ENCODE results near the gene PGAM2.
A peak's percentile ranks its signal among the peaks of the same experiment; 100 is the strongest.
"Not testable (repeated sequence)": the region's sequence is repeated elsewhere in the genome, so short reads cannot be mapped to it uniquely, and the experiment has no call there.

PGAM2 gene

GRCh38 chr7:44048031-44048795 lies 17.2 kb downstream of the PGAM2 start:
- no peak for DNase-seq (ENCODE audit: low read depth)

DNA sequence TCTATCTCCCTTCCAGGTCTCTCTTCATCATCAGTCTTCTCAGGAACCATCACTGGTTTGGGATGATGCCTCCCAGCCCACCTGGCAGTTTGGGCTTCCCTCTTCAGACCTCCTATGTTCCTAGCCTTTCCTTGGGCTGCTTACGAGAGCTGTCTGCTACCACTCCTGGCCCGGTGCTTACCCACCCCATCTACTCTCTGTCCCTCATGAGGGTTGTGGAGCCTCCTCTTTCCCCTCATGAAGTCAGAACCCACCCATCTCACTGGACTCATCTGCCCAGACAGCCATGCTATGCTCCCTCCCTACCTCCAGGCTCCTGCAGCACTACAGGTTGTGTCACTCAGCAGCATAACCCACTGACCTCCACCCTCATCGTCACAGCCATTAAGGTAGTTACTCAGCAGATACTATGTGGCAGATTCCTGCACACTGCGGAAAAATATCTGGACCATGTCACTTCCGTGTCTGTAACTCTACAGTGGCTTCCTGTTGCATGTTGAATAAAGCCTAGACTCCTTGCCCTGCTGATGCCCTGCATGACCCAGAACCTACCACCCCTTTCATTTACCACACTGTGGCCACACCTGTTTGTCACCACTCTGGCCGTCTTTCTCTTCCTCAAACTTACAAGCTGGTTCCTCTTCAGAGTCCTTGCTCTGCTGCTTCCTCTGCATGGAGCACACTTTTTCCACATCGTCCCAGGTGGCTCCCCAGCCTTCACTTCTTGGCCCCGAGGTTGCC lies 18.9 kb downstream of the PGAM2 start:
- no peak for DNase-seq (ENCODE audit: low read depth)

DNA sequence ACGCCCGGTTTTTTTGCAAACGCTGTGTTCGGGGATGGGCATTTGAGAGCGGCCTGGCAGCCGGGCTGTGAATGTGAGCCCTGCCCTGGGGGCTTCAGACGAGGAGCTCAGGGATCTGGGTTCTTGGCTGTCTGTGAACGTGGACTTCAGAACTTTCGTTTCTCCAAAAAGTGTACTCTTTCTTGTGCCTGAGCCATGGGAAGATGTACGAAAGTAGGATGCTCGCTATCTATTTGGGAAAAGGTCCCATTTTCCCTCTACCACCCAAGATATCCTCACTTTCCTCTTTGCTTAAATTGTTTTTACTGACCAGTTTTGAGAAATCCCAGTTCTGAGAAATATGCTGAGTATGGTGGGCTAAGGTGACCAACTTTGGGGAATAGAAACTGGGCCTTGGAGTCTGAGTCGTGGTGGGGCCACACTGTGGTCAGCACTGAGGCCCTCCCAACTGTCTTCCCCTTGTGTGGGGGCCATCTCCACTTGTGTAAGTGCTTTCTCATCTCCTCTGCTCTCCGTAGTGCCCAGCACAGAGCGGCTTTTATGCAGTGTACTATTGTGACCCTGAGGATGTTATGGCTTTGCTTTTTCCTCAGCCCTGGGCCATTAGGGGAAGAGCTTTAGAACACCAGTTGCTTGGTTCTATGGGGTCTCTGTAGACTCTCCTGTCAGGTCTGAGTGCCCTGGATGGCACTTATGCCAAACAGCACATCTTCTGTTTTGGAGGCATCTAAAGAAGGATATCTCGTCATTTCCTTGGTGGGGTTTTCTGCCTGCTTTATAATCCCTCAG lies 19.9 kb downstream of the PGAM2 start:
- DNase-seq (ENCODE audit: low read depth): no peak

DNA sequence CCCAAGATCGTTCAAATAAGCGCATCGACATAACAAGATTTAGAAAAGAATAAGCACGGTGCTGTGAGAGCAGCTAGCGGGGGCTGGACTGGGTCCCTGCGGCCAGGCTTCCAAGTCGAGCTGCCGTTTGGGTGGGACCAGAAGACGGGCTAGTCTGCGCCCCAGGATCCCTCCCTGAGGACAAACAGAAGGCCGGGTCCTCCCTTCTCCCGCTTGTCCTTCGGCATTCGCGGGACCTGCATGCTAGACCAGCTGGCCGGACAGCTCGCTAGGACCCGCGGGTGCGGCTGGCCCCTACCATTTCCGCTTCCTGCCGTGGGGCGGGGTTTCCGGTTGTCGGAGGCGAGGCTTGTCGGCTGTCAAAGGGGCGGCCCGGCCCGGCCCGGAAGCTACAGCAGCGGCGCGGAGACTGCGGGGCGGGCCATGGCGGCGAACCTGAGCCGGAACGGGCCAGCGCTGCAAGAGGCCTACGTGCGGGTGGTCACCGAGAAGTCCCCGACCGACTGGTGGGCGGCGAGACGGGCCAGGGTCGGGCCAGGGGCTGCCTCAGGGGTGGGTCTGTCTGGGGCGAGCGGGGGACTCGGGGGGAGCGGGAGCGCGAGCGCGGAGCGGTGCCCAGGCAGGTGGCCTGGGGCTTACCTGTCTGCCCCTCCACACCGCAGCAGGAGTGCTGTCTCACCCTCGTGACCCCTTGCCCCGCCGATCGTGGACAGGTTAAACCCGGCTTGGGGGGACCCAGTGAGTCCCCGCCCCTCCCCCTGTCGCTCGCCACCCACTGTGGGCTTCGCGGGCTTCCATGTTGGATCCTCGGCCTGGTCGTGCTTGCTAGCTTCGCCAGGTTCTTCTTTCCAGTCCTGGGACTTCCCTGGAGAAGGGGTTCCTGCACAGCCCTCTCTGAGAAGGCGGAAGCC lies 20.8 kb downstream of the PGAM2 start, which contains the start of gene DBNL:
Gene DBNL, plus strand, starts transcription at position 388 of the 911 bp plus-strand sequence. Its CDS starts 36 bp downstream, at position 424.
- peak; percentile 48 for DNase-seq (ENCODE audit: low read depth)

GRCh38 chr7:44043902-44044301 lies 21.5 kb downstream of the PGAM2 start:
- DNase-seq (ENCODE audit: low read depth): no peak

DNA sequence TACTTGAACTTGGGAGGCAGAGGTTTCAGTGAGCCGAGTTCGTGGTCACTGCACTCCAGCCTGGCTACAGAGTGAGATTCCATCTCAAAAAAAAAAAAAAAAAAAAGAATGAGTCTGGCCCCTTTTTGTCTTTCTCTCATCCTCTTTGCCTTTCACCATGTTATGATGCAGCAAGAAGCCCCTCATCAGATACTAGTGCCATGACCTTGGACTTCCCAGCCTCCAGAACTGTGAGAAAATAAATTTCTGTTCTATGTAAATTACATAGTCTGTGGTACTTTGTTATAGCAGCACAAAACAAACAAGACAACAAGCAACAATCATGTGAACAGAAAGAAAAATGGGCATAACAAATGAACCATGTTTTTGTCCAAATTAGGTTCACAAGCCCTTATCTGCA lies 23.1 kb downstream of the PGAM2 start:
- no peak for DNase-seq (ENCODE audit: low read depth)

- not testable (repeated sequence) for DNase-seq (ENCODE audit: low read depth)
Measured at GRCh38 chr7:44040493-44040891, 24.9 kb downstream of the PGAM2 start.

DNA sequence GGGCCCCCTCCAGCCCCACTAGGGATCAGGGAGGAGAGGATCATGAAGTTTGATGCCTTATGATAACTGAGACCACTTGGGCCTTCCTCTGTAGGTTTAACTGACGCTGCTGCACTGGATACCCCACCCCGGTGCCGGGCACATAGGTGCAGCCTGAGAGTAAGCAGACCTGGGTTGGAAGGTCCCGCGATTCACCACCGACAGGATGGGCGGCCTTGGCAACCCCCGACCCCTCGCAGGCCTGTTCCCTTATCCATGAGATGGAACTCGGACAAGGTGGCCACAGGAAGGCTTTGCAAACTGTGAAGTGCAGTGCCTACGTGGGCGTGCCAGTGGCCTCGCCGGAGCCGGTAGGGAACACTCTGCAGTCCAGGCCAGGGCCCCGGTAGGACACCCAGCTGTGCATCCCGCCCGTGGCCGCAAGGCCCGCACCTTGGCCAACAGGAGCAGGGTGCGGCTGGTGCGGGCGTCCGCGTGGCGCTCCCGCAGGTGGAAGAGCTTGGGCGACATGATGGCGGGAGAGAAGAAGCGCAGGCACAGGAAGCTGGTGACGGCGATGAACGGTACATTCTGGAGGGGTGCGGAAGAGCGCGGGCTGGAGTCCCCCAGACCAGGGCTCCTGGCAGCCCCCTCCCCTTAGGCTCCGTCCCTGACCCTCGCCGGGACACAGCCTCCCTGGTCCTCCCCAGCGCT lies 25.4 kb downstream of the PGAM2 start:
- not testable (repeated sequence) for DNase-seq (ENCODE audit: low read depth)

GRCh38 chr7:44038961-44039558 lies 26.3 kb downstream of the PGAM2 start:
- DNase-seq (ENCODE audit: low read depth): not testable (repeated sequence)

DNA sequence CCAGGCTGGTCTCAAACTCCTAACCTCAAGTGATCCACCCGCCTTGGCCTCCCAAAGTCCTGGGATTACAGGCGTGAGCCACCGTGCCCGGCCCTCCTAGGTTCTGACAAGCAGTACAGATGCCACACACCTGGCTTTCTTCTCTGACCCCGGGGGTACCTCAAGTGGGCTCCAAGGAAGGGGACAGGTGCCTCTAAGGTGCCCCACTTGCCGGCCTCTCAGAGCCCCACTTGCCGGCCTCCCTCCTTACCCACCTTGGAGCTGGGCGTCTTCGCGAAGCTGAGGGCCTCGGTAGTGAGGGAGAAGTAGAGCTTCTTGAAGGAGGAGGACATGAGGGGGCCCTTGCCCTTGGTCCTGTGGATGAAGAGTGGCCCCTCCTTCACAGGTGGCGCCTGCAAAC lies 26.8 kb downstream of the PGAM2 start:
- DNase-seq (ENCODE audit: low read depth): not testable (repeated sequence)

DNA sequence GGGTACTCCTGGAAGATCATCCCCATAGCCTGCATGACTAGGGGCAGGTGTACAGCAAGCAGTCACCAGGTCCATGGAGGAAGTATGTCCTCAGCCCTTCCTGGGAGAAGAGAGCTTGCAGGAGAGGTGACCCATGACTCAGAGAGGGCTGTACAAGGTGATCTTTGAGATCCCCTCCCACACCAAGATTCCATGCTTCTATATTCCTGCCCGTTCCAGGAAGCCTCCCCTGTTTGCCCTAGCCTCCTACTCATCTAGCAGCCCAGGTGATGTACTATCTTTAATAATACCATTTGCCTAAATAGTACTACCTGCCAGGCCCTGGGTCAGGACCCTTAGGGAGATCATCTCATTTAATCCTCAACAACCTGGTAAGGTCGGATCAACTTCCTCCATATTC lies 27.4 kb downstream of the PGAM2 start:
- not testable (repeated sequence) for DNase-seq (ENCODE audit: low read depth)

DNA sequence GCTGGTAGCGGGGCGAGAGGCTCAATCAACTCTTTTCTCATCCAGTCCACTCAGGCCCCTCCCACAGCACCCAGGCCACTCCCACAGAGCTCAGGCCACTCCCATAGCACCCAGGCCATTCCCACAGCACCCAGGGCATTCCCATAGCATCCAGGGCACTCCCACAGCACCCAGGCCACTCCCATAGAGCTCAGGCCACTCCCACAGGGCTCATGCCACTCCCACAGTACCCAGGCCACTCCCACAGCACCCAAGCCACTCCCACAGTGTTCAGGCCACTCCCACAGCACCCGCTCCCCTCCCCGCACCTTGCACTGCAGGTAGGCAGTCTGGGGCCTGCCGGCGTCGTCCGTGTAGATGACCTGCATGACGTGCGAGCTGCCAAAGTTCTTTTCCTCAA lies 29.0 kb downstream of the PGAM2 start:
- DNase-seq (ENCODE audit: low read depth): not testable (repeated sequence)

DNA sequence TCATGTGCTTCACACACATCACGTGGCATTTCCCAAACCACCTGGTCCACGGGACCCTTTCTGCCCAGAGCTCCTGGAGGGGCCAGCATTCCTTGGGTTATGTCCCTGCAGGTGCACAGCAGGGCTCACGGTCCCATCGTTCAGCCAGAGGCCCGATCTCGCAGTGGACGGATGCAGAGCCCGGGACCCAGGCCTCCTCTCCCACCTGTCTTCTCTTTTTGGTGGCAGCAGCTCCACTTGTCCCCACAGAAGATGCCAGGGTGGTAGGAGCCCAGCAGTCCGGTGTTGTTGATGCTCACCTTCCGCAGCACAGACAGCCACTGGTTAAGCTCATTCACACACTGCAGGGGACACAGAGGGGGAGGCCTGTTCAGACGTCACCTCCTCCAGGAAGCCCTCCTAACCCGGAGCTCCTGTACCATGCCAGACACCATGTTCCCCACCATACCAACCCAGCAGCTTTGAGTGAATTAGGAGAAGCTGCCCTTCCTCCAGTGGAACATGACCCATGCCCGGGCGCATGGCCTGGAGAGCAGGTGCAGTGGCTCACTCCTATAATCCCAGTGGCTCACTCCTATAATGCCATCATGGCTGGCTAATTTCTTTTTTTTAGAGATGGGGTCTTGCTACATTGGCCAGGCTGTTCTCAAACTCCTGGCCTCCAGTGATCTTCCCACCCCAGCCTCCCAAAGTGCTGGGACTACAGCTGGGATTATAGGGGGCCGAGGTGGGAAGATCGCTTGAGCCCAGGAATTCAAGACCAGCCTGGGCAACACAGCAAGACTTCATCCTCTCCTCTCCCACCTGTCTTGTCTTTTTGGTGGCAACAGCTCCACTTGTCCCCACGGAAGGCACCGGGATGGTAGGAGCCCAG lies 31.2 kb downstream of the PGAM2 start:
- DNase-seq (ENCODE audit: low read depth): not testable (repeated sequence)

GRCh38 chr7:44032031-44032430 lies 33.3 kb downstream of the PGAM2 start:
- not testable (repeated sequence) for DNase-seq (ENCODE audit: low read depth)

DNA sequence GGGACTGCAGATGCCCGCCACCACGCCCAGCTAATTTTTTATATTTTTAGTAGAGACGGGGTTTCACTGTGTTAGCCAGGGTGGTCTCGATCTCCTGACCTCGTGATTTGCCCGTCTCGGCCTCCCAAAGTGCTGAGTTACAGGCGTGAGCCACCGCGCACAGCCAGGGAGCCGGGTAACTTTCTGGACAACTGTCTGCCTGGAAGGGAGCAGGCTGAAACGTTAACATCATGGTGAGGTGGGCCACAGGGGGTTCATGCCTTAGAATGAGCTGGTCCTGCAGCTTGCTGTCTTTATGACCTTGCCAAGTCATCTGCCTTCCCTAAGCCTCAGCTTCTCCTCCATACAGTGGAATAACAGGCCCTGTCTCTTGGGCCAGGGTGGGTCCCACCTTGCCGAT lies 34.0 kb downstream of the PGAM2 start:
- not testable (repeated sequence) for DNase-seq (ENCODE audit: low read depth)

- not testable (repeated sequence) for DNase-seq (ENCODE audit: low read depth)
Measured at GRCh38 chr7:44030029-44030428, 35.3 kb downstream of the PGAM2 start.

GRCh38 chr7:44029433-44029832 lies 35.9 kb downstream of the PGAM2 start:
- DNase-seq (ENCODE audit: low read depth): not testable (repeated sequence)

DNA sequence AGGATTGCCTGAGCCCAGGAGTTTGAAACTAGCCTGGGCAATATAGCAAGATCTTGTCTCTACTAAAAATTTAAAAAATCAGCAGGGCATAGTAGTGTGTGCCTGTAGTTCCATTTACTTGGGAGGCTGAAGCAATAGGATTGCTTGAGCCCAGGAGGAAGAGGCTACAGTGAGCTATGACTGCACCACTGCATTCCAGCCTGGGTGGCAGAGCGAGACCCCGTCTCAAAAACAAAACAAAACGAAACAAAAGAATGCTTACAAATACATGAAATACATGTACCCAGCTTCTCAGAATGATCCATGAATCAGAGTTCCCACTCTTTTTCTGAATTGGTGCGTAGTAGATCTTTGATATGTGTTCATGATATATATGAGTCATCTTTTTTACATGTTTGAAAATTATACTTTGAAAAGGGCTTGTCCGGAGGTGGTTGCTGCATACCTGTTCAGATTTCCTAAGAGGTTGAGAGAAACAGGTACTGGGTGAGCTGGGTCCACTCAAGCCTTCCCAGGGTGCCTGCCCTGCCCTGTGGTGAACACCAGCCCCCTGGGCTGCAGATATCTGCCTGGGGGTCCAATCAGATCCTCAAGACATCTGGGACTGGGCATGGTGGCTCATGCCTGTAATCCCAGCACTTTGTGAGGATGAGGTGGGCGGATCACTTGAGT lies 42.4 kb downstream of the PGAM2 start:
- DNase-seq (ENCODE audit: low read depth): not testable (repeated sequence)

GRCh38 chr7:44022069-44022468 lies 43.3 kb downstream of the PGAM2 start:
- not testable (repeated sequence) for DNase-seq (ENCODE audit: low read depth)
